K562 (cell line): ENCODE results near the gene SLC23A2. TPM values are rescaled to one million over a fixed set of nuclear protein-coding genes. Genes with fewer than 3 reads are reported as not detected.

Experiments
- ATAC-seq: fragments of 200-7000 bp; cut with Tn5 transposase; 3 replicates; pipeline ENCODE4 v1.9.1; 2020; ENCODE audit warnings: moderate library complexity
- BruUV-seq: library from RNA; stranded (reverse); fragments of 400-500 nt; replicated peaks from 2 replicates; lab custom pipeline; 2021; lab: Mats Ljungman, UMichigan
- CTCF ChIA-PET: fragments of 300-600 bp; formaldehyde crosslinking; extraction: SDS; loops from one replicate; lab custom pipeline; 2021; ENCODE audit warnings: low intra/inter-chr PET ratio; lab: Yijun Ruan, JAX
- POLR2A ChIA-PET: fragments of 300-600, 350-650 bp; sonication (Branson Sonifier 250); formaldehyde crosslinking; extraction: SDS; loops from one replicate; lab custom pipeline; 2021; ENCODE audit warnings: antibody characterized with exemption, inconsistent platforms; lab: Yijun Ruan, JAX
- DNase-seq, 4 experiments: peaks; one replicate each; pipeline versions ENCODE4 v3.0.0 to v3.0.0-alpha.2; 2011 to 2018; ENCODE audit warnings: low spot score in 3 of 4, mixed read lengths in 3 of 4; ENCODE audit errors: extremely low read depth in 1 of 4
- FAIRE-seq: peaks from 2 replicates; lab custom pipeline; 2011; peaks lifted over from hg19 to GRCh38; lab: Jason Lieb, UNC
- H2AFZ ChIP-seq: 2 replicates; pipeline ENCODE4 v1.6.0; 2011; ENCODE audit warnings: low read depth, low read length, control low read depth, inconsistent platforms
- H3K27ac ChIP-seq: fragments of 200-600 bp; 3 replicates; pipeline ENCODE4 v1.8.0; 2011; ENCODE audit warnings: low read depth, mild to moderate bottlenecking, control low read depth, inconsistent platforms, low read length, moderate library complexity, mixed read lengths; ENCODE audit errors: extremely low read depth
- H3K27me3 ChIP-seq, 2 experiments: fragments of 300-600 bp in 1 of 2; 2 replicates in 1 of 2; 3 replicates in 1 of 2; pipeline versions ENCODE4 v1.6.0 to v1.8.0; 2011; ENCODE audit warnings: inconsistent platforms in 2 of 2, low read length in 2 of 2, mild to moderate bottlenecking in 1 of 2, mixed read lengths in 1 of 2, moderate library complexity in 1 of 2; ENCODE audit not compliant: control insufficient read depth in 2 of 2, insufficient read depth in 2 of 2
- H3K36me3 ChIP-seq: fragments of 300-600 bp; 3 replicates; pipeline ENCODE4 v1.8.0; 2011; ENCODE audit warnings: mild to moderate bottlenecking, low read length, inconsistent platforms; ENCODE audit not compliant: control insufficient read depth, insufficient read depth
- H3K4me1 ChIP-seq, 2 experiments: fragments of 200-600 bp in 1 of 2; replicated peaks in 1 of 2; 2 replicates in 1 of 2; 3 replicates in 1 of 2; pipeline versions ENCODE4 v1.5.1 to v1.8.0; 2011; ENCODE audit warnings: inconsistent platforms in 2 of 2, low read length in 2 of 2, mild to moderate bottlenecking in 1 of 2, mixed read lengths in 1 of 2, moderate library complexity in 1 of 2; ENCODE audit not compliant: control insufficient read depth in 2 of 2, insufficient read depth in 2 of 2
- H3K4me2 ChIP-seq: 2 replicates; pipeline ENCODE4 v1.6.1; 2011; ENCODE audit warnings: low read length, control low read depth, inconsistent platforms, mixed read lengths; ENCODE audit not compliant: insufficient read depth
- H3K4me3 ChIP-seq: fragments of 200-600 bp; sonication (generic), shearing (Covaris generic); 2 replicates; pipeline ENCODE4 v1.5.1; 2016; ENCODE audit warnings: control low read depth, inconsistent platforms
- H3K79me2 ChIP-seq: fragments of 200-600 bp; 3 replicates; pipeline ENCODE4 v1.8.0; 2011; ENCODE audit warnings: low read length, inconsistent platforms; ENCODE audit not compliant: control insufficient read depth, insufficient read depth
- H3K9ac ChIP-seq, 2 experiments: 2 replicates each; pipeline versions ENCODE4 v1.6.0 to v1.6.1; 2011; ENCODE audit warnings: low read depth in 2 of 2, low read length in 2 of 2, control low read depth in 1 of 2, inconsistent platforms in 1 of 2, mild to moderate bottlenecking in 1 of 2, mixed read lengths in 1 of 2; ENCODE audit not compliant: insufficient read depth in 1 of 2
- H3K9me1 ChIP-seq: one replicate; pipeline ENCODE4 v1.6.0; 2011; ENCODE audit warnings: inconsistent platforms, mild to moderate bottlenecking, low read length, moderate library complexity; ENCODE audit not compliant: control insufficient read depth, insufficient read depth
- H3K9me3 ChIP-seq: replicated peaks from 2 replicates; pipeline ENCODE4 v1.5.1; 2011; ENCODE audit warnings: low read depth, low read length, inconsistent platforms; ENCODE audit not compliant: control insufficient read depth, insufficient read depth
- H4K20me1 ChIP-seq: replicated peaks from 2 replicates; pipeline ENCODE4 v1.6.1; 2011; ENCODE audit warnings: low read length, inconsistent platforms, mixed read lengths; ENCODE audit not compliant: control insufficient read depth, insufficient read depth
- AFF4 ChIP-seq: sonication (generic); formaldehyde crosslinking; IDR thresholded peaks from 2 replicates; pipeline ENCODE4 v1.8.0; 2023; ENCODE audit warnings: mild to moderate bottlenecking, missing genetic modification reagents
- EP400 ChIP-seq: fragments of 450-650 bp; IDR thresholded peaks from 2 replicates; pipeline ENCODE4 v1.6.1; 2017; ENCODE audit warnings: antibody characterized with exemption, mild to moderate bottlenecking, moderate library complexity
- EWSR1 ChIP-seq: fragments of 450-650 bp; IDR thresholded peaks from 2 replicates; pipeline ENCODE4 v1.6.1; 2018; ENCODE audit warnings: borderline replicate concordance, mild to moderate bottlenecking, low read depth, moderate library complexity; ENCODE audit not compliant: partially characterized antibody
- RBM25 ChIP-seq: fragments of 200-400 bp; formaldehyde crosslinking; IDR thresholded peaks from 2 replicates; pipeline ENCODE4 v1.6.1; 2018; ENCODE audit warnings: low read length, low read depth, moderate library complexity; ENCODE audit not compliant: severe bottlenecking
- YBX1 ChIP-seq: fragments of 450-650 bp; IDR thresholded peaks from 2 replicates; pipeline ENCODE4 v1.7.1; 2016; ENCODE audit warnings: mild to moderate bottlenecking
- ZKSCAN3 ChIP-seq: fragments of 250-450 bp; sonication (Bioruptor Pico); IDR thresholded peaks from 2 replicates; pipeline ENCODE4 v1.4.0; 2020
- ZNF174 ChIP-seq: fragments of 250-450 bp; sonication (Bioruptor Pico); IDR thresholded peaks from 2 replicates; pipeline ENCODE4 v1.4.0; 2020; ENCODE audit warnings: mild to moderate bottlenecking
- WGBS: fragments of 100-300 bp; shearing (Covaris generic); methylation state at CpG from one replicate; pipeline ENCODE4 v1.1.6; 2016; ENCODE audit warnings: low coverage, mixed read lengths; ENCODE audit not compliant: insufficient coverage; ENCODE audit errors: missing lambda C conversion rate; 5-methylcytosine and 5-hydroxymethylcytosine counted together
- in situ Hi-C: fragments of 300-500 bp; cut with MboI; formaldehyde crosslinking; loops from 4 replicates; pipeline ENCODE4 v1.15.0; 2018; ENCODE audit warnings: inconsistent platforms, mixed read lengths
- intact Hi-C: fragments of 100-400 bp; cut with micrococcal nuclease; formaldehyde crosslinking; loops from 2 replicates; pipeline ENCODE4 v1.14.2; 2022
- polyA plus RNA-seq, 8 experiments: library from polyadenylated mRNA; depleted of rRNA in 4 of 8; stranded (reverse) in 5 of 8; unstranded in 3 of 8; fragments of >200 nt; fragmentation: Nextera tagmentation in 2 of 8; fragmentation: Illumina TruSeq in 1 of 8; extraction: Ambion mirVana in 2 of 8; extraction: Trizol in 1 of 8; gene quantifications; 2 replicates each; pipeline versions ENCODE4 v1.2.1 to v1.2.3, GENCODE V29; 2011 to 2014; ENCODE audit warnings: inconsistent platforms in 1 of 8, missing spikeins in 1 of 8
- total RNA-seq, 7 experiments: library from RNA; depleted of rRNA in 6 of 7; stranded (reverse); fragments of >200 nt in 6 of 7; fragmentation: Illumina TruSeq in 2 of 7; extraction: Trizol in 2 of 7; gene quantifications; 2 replicates each; pipeline versions ENCODE4 v1.2.1 to v1.2.3, GENCODE V29; 2011 to 2021; ENCODE audit warnings: low replicate concordance in 1 of 7

Gene SLC23A2
- total and polyA plus RNA-seq, 9 of the 15 experiments (the other 6 are each of a cell fraction or from before 2014, with no cell fraction given), result 0.39 to 6.7 (median 3.2) TPM

GRCh38 chr20:4937407-4938319 lies 63.6 kb downstream of the SLC23A2 start:
- Histone ChIP-seq H2AFZ (no peak overlapping the region), H3K27me3 (no peaks in the 10 kb centered on the region), H3K9me1 (no peaks in the 10 kb centered on the region), H3K36me3 (no peaks in the 10 kb centered on the region), H4K20me1 (no peaks in the 10 kb centered on the region; the same call in 1 of the 2 replicates), H3K9ac (no peak overlapping the region), H3K9me3 (no peaks in the 10 kb centered on the region), H3K4me3 (no peak overlapping the region), H3K79me2 (no peaks in the 10 kb centered on the region), H3K4me2 (no peak overlapping the region), H3K4me1 (no peaks in the 10 kb centered on the region), H3K27ac (no peak overlapping the region)
- no peak for FAIRE-seq
- WGBS, result 15% methylated on average over 2 of the region's 5 CpGs
- DNase-seq, result no peak
- in situ Hi-C loops, result no loop called here
- ChIA-PET POLR2A (no interaction called here), CTCF (no interaction called here)
- no TSS peak for BruUV-seq
- TF ChIP-seq ZKSCAN3, result no peak
- TF ChIP-seq AFF4, result no peak
- no peak for TF ChIP-seq EP400
- TF ChIP-seq ZNF174, result no peak
- TF ChIP-seq EWSR1, result no peak
- TF ChIP-seq RBM25, result no peak
- TF ChIP-seq YBX1, result no peak
- no peak for ATAC-seq
- intact Hi-C loops, result no loop called here
